ENCODE data around the gene CLTA.

CLTA gene

DNA sequence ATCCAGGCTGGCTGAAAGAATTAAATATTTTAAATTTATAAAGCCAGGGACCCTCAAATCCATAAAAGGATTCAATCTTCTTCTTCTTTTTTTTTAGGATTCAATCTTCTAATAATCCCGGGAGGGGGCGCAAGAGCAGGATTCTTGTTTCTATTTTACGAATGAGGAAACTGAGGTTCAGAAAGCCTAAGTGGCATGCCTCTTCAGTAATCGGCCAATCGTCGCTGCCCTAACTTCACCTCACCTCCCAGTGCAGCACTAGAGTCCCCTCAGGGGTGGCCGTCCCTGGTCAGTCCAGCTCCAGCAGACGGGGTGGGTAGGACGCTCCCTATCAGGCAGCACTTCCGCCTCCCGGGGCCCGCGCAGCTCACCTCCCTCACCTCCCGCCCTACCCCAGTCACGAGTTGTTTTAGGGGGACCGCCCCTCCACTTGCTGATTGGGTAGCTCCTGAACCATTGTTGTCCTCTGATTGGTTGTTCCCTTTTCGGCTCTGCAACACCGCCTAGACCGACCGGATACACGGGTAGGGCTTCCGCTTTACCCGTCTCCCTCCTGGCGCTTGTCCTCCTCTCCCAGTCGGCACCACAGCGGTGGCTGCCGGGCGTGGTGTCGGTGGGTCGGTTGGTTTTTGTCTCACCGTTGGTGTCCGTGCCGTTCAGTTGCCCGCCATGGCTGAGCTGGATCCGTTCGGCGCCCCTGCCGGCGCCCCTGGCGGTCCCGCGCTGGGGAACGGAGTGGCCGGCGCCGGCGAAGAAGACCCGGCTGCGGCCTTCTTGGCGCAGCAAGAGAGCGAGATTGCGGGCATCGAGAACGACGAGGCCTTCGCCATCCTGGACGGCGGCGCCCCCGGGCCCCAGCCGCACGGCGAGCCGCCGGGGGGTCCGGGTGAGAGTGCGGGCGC lies at the start of gene CLTA:
Gene CLTA (plus strand): TSS at position 534 of the 902 bp plus-strand sequence. CDS start 136 bp downstream, at position 670.
- DNase-seq, result peak; percentile 91 to 98 (median 92)

GRCh38 chr9:36141288-36141687 lies 49.4 kb upstream of the CLTA start:
- DNase-seq, result no peak

GRCh38 chr9:36141761-36142160 lies 49.0 kb upstream of the CLTA start:
- DNase-seq, result no peak

GRCh38 chr9:36142510-36143244 lies 48.0 kb upstream of the CLTA start:
- DNase-seq, result no peak

DNA sequence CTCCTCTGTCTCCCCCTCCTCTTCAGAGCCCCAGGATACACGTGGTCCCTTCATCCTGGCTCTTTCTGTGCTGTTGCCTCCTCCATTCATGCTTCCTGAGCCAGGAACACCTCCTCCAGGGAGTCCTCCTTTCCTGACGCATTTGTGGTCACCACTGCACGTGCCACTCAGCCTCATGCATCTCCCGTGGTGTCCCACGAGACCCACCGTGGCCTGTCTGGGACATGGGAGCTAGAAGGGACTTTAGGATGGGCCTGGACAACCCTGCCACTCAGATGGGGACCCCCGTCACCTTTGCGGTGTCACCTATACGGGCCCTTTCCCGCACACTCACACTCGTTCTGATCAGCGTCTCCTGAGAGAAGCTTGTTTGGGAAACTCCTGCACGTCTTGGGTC lies 47.5 kb upstream of the CLTA start:
- no peak for DNase-seq

DNA sequence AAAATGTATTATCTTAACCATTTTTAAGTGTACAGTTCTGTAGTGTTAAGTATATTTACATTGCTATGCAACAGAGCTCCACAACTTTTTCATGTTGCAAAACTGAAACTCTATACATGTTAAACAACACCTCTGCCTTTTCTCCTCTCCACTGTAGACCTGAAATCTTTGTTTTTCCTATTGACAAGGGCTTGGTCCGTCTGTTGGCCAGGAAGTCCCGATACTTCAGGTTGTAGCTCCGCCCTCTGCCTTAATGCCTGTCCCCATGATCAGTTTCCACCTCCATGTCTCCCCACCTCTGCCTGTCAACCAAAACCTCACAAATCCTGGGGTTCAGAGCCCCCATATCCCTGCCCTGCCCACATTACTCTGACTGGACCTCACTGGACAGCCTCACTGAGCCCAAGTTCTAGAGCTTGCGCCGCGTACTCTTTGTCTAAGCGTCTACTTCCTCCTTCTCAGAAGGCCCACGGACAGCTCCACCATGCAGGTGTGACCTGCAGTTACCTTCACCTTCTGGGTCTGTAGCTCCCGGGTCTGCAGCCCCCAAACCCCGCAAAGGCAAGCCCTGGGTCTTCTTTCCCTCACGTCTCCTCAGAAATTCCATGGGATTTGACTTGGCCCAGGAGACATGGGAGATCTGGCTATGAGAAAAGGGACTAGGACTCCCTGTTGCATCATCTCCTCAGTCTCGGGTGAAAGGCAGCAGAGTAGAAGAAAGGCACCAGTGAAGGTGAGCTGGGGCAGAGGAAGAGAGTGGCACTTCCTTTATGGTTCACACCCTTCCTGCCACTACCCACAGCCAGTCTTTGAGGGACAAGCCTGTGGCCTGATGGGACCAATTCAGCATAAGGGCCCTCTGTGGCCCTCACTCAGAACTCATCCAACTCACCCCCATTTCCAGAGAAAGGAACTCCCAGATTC lies 46.1 kb upstream of the CLTA start:
- DNase-seq, result no peak

DNA sequence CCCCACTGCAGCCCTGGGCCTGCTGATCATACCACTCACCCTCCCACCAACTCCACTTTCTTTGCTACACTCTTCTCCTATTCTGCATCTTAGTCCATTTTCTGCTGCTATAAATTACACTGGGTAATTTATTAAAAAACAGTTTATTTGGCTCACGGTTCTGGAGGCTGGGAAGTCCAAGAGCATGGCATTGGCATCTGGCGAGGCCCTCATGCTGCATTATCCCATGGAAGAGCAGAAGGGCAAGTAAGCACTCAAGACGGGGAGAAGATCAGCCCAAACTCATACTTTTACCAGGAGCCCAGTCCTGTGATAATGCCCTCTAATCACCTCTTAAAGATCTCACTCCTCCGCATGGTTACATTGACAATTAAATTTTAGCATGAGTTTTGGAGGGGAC lies 44.8 kb upstream of the CLTA start:
- DNase-seq, result no peak

GRCh38 chr9:36146651-36147050 lies 44.1 kb upstream of the CLTA start:
- no peak for DNase-seq

- DNase-seq, result no peak
Observed at GRCh38 chr9:36147441-36148175, 43.1 kb upstream of the CLTA start.

GRCh38 chr9:36148311-36149051 lies 42.2 kb upstream of the CLTA start:
- peak in 1 of 3 experiments; percentile 3 for DNase-seq

DNA sequence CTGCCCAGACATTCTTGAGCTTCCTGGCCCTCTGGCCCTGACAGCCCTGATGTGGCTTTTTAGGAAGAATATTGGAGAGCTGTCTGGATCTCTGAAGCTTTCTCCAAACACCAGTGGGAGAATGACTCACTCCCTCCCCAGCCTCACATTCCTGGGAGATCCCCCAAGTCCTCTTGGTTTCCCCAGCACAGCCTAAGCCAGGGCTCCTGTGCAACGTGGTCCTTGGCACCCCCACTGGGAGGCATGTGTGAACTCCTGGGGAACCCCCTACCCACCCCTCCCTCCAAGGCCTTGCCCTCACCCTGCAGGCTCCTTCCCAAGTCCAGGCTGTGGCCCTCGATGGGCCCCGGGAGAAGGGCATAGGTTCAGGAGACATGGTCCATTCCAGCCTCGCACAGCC lies 41.5 kb upstream of the CLTA start:
- no peak for DNase-seq

- DNase-seq, result no peak
Observed at GRCh38 chr9:36150574-36151315, 40.0 kb upstream of the CLTA start.

GRCh38 chr9:36151316-36152210 lies 39.2 kb upstream of the CLTA start:
- DNase-seq, result no peak

GRCh38 chr9:36152741-36153438 lies 37.8 kb upstream of the CLTA start:
- no peak for DNase-seq

DNA sequence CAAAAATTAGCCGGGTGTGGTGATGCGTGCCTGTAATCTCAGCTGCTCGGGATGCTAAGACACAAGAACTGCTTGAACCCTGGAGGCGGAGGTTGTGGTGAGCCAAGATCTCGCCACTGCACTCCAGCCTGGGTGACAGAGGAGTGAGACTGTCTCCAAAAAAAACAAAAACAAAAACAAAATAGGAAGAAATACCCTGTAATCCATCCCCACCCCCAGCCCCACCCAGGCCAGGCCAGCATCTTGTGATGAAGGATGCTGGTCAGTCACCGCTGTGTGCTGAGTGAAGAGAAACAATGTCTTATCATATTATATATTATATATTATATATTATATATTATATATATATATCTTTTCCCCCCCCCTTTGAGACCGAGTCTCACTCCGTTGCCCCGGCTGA lies 37.0 kb upstream of the CLTA start:
- DNase-seq, result no peak

GRCh38 chr9:36154331-36154952 lies 36.3 kb upstream of the CLTA start:
- peak in 1 of 3 experiments; percentile 29 for DNase-seq

- no peak for DNase-seq
Observed at GRCh38 chr9:36156116-36156515, 34.6 kb upstream of the CLTA start.

DNA sequence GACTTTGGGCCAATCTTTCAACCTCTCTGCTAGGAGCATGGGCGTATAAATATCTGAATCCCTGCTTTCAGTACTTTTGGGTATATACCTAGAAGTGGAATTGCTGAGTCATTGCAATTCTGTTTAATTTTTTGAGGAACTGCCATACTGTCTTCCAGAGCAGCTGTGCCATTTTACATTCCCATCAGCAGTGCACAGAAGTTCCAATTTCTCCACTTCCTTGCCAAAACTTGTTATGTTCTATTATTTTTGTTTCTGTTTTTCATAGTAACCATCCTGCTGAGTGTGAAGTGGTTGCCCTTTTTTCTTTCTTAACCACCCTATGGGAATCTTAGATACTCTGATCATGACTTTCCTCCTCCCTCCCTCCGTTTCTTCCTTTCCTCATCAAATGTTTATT lies 32.6 kb upstream of the CLTA start:
- DNase-seq, result no peak

DNA sequence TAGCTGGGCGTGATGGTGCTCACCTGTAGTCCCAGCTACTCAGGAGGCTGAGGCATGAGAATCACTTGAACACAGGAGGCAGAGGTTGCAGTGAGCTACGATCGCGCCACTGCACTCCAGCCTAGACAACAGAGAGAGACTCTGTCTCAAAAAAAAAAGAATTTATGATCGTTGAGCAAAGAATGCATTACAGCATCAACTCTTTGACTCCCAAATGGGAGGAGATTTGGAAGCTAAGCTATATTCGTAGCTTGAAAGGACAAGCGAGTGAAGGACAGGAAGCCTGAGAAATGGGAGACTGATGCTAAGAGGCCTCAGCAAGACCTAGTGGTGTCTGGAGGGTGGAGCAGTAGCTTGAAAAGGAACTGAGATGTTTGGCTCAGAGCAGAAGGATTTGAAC lies 31.8 kb upstream of the CLTA start:
- DNase-seq, result no peak
